ENCODE results near the gene UBE4A.
A peak's percentile ranks its signal among the peaks of the same experiment; 100 is the strongest.
"Not testable (repeated sequence)": the region's sequence is repeated elsewhere in the genome, so short reads cannot be mapped to it uniquely, and the experiment has no call there.

Gene UBE4A

GRCh38 chr11:118415062-118415738, 55.8 kb downstream of the UBE4A start:
- no peak for DNase-seq (ENCODE audit: low read depth)
- no peak overlapping the region for H3K4me3 ChIP-seq (ENCODE audit: control insufficient read depth, low read depth, low read length)
- no peak for TF ChIP-seq CTCF (IDR thresholded peaks at IDR 0.05; ENCODE audit: control insufficient read depth, insufficient read depth, low read depth, low read length, missing control alignments)

DNA sequence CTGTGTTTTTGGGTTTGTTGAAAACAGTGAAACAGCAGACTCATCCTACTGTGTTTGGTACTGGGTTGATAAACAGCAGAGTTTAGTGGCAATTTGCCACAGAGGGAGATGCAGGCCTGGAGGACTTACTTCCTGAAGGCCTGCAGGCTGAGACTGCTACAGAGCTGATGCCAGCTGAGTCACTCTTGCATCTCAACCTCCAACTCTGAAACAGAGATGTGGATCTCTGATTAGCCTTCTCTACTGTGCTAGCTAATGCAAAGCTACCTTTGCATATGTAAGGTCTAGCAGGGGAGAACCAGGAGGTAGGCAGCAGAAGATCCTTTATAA, 56.3 kb downstream of the UBE4A start:
- no peak for TF ChIP-seq CTCF (IDR thresholded peaks at IDR 0.05; ENCODE audit: control insufficient read depth, insufficient read depth, low read depth, low read length, missing control alignments)
- DNase-seq (ENCODE audit: low read depth): peak; percentile 95
- no peak overlapping the region for H3K4me3 ChIP-seq (ENCODE audit: control insufficient read depth, low read depth, low read length)

DNA sequence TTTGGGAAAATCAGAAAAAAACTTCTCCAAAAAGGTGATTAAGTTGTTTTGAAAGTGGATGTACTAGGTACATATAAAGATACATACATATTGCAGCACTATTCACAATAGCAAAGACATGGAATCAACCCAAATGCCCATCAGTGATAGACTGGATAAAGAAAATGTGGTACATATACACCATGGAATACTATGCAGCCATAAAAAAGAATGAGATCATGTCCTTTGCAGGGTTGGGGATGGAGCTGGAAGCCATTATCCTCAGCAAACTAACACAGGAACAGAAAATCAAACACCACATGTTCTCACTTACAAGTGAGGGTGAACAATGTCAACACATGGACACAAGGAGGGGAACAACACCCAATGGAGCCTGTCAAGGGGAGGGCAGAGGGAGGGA, 57.5 kb downstream of the UBE4A start:
- H3K4me3 ChIP-seq (ENCODE audit: control insufficient read depth, low read depth, low read length); DNase-seq (ENCODE audit: low read depth): not testable (repeated sequence)

DNA sequence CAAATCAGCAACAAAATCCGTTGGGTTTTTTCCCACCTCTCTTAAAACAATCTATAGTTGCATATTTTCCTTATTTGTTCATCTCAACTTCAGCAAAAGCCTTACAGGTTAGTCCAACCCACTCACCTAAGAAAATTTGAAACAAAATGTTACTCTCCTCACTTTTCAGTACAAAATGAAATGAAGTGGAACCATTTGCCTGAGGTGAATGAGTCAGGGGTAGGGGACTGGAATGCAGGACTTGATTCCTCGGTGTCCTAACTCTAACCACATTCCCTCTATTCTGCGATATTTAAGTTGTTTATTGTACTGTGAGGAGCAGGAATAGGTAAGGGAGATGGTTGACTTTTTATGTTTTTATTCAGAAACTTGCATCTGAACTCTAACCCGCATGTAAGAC, 58.4 kb downstream of the UBE4A start:
- no peak overlapping the region for H3K4me3 ChIP-seq (ENCODE audit: control insufficient read depth, low read depth, low read length)
- TF ChIP-seq CTCF (IDR thresholded peaks at IDR 0.05; ENCODE audit: control insufficient read depth, insufficient read depth, low read depth, low read length, missing control alignments): no peak
- no peak for DNase-seq (ENCODE audit: low read depth)

- no peak for DNase-seq (ENCODE audit: low read depth)
- no peak for TF ChIP-seq CTCF (IDR thresholded peaks at IDR 0.05; ENCODE audit: control insufficient read depth, insufficient read depth, low read depth, low read length, missing control alignments)
- H3K4me3 ChIP-seq (ENCODE audit: control insufficient read depth, low read depth, low read length): no peak overlapping the region
Observed at GRCh38 chr11:118418766-118419165, 59.4 kb downstream of the UBE4A start.

DNA sequence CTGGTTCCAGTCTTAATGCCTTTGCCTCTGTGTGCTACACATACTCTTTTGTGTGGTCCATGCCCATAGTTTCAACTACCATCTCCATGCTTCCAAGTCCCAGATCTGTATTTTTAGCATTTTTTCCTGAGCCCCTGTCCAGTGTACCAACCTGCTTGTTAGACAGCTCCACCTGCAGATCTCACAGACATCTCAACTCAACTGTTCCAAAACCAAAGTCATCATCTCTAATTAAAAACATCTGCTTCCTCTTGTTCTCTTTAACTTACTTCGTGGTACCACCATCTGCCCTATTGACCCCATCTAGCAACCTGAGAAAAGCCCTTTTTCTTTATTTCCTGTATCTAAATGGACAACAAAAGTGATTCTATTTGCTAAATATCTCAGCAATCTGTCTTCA, 68.3 kb downstream of the UBE4A start:
- DNase-seq (ENCODE audit: low read depth): no peak
- H3K4me3 ChIP-seq (ENCODE audit: control insufficient read depth, low read depth, low read length): no peak overlapping the region
- TF ChIP-seq CTCF (IDR thresholded peaks at IDR 0.05; ENCODE audit: control insufficient read depth, insufficient read depth, low read depth, low read length, missing control alignments): no peak

- no peak for DNase-seq (ENCODE audit: low read depth)
- no peak for TF ChIP-seq CTCF (IDR thresholded peaks at IDR 0.05; ENCODE audit: control insufficient read depth, insufficient read depth, low read depth, low read length, missing control alignments)
Observed at GRCh38 chr11:118430956-118431355, 71.6 kb downstream of the UBE4A start.

More at GRCh38 chr11:118430956-118431355, 71.6 kb downstream of the UBE4A start:
- no peak overlapping the region for H3K4me3 ChIP-seq (ENCODE audit: control insufficient read depth, low read depth, low read length)

Data from AG09309 (cell line).